Adrenal gland (tissue), 5 donors: Measurements from ENCODE around the gene VWA5B1.

Experiments
- POLR2A ChIP-seq, 2 donors: fragments of 450-650 bp; IDR thresholded peaks; one replicate each; pipeline ENCODE4 v1.6.1; 2017; ENCODE audit warnings: antibody characterized with exemption in 2 of 2, mild to moderate bottlenecking in 2 of 2, moderate library complexity in 1 of 2
- TF ChIP-seq, protein P1 (sequence below), 6 experiments: fragments of 450-650 bp in 4 of 6; fragments of 200-600 bp in 2 of 6; sonication (generic) in 1 of 6; IDR thresholded peaks; 1 replicate in 5 of 6; 2 replicates in 1 of 6; pipeline versions ENCODE4 v1.5.1 to v1.8.0; 2016 to 2021; ENCODE audit warnings: antibody characterized with exemption in 6 of 6, mild to moderate bottlenecking in 2 of 6, moderate library complexity in 1 of 6
- donor health status: DM: no; HTN: no; CAD: no.

DNA sequence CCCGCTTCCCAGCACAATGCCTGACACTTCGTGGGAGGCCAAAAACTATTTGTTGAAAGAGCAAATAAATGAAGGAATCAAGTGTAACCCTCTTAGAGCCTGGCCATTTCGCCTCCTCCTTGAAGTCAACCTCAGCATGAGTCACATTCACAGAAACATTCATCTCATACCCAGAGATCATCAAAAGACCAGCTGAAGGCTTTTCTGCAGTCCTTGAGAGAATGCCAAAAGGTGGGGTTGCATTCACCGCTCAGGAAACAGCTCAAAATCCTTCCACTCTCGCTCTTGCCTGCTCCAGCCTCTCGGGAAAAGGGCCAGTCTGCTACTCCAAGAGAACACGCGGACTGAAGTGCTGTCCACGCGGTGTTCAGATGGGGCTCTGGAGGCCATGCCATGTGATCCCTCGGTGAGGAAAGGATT, 90.0 kb downstream of the VWA5B1 start:
- TF ChIP-seq POLR2A (IDR thresholded peaks at IDR 0.05) = no peak
- TF ChIP-seq, protein P1, sequence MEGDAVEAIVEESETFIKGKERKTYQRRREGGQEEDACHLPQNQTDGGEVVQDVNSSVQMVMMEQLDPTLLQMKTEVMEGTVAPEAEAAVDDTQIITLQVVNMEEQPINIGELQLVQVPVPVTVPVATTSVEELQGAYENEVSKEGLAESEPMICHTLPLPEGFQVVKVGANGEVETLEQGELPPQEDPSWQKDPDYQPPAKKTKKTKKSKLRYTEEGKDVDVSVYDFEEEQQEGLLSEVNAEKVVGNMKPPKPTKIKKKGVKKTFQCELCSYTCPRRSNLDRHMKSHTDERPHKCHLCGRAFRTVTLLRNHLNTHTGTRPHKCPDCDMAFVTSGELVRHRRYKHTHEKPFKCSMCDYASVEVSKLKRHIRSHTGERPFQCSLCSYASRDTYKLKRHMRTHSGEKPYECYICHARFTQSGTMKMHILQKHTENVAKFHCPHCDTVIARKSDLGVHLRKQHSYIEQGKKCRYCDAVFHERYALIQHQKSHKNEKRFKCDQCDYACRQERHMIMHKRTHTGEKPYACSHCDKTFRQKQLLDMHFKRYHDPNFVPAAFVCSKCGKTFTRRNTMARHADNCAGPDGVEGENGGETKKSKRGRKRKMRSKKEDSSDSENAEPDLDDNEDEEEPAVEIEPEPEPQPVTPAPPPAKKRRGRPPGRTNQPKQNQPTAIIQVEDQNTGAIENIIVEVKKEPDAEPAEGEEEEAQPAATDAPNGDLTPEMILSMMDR (IDR thresholded peaks at IDR 0.05) = no peak
